Liver (tissue), 9 donors: ENCODE measurements around the gene JAKMIP2. TPM values are rescaled to one million over a fixed set of nuclear protein-coding genes. Genes with fewer than 3 reads are reported as not detected.

Experiments
- DNase-seq: peaks from one replicate; pipeline ENCODE4 v3.0.0-alpha.2; 2017; ENCODE audit warnings: low spot score
- H3K27ac ChIP-seq, 2 donors: one replicate each; pipeline ENCODE4 v1.7.0; 2013; ENCODE audit warnings: inconsistent platforms in 2 of 2, low read length in 2 of 2, control low read depth in 1 of 2, low read depth in 1 of 2, mild to moderate bottlenecking in 1 of 2
- H3K27me3 ChIP-seq, 4 donors: one replicate each; pipeline versions ENCODE4 v1.6.1 to v1.7.0; 2013; ENCODE audit warnings: low read length in 3 of 4, inconsistent platforms in 1 of 4, mild to moderate bottlenecking in 1 of 4, moderate library complexity in 1 of 4; ENCODE audit not compliant: control insufficient read depth in 4 of 4, insufficient read depth in 4 of 4
- H3K36me3 ChIP-seq, 4 donors: one replicate each; pipeline versions ENCODE4 v1.6.1 to v1.7.0; 2013; ENCODE audit warnings: low read length in 3 of 4, mild to moderate bottlenecking in 3 of 4, low read depth in 1 of 4, moderate library complexity in 1 of 4; ENCODE audit not compliant: control insufficient read depth in 4 of 4, insufficient read depth in 3 of 4
- H3K4me1 ChIP-seq, 4 donors: one replicate each; pipeline versions ENCODE4 v1.6.1 to v1.7.0; 2013; ENCODE audit warnings: low read length in 3 of 4, mild to moderate bottlenecking in 3 of 4, moderate library complexity in 1 of 4; ENCODE audit not compliant: control insufficient read depth in 4 of 4, insufficient read depth in 4 of 4
- H3K4me3 ChIP-seq, 3 donors: one replicate each; pipeline versions ENCODE4 v1.6.1 to v1.7.0; 2013; ENCODE audit warnings: low read length in 3 of 3, control low read depth in 1 of 3, low read depth in 1 of 3, mild to moderate bottlenecking in 1 of 3
- H3K9ac ChIP-seq, 2 donors: one replicate each; pipeline ENCODE4 v1.7.0; 2013; ENCODE audit warnings: low read length in 2 of 2, mild to moderate bottlenecking in 2 of 2, moderate library complexity in 2 of 2, control low read depth in 1 of 2, low read depth in 1 of 2
- H3K9me3 ChIP-seq, 4 donors: one replicate each; pipeline versions ENCODE4 v1.6.1 to v1.7.0; 2013; ENCODE audit warnings: low read length in 3 of 4; ENCODE audit not compliant: control insufficient read depth in 4 of 4
- EGR1 ChIP-seq, 2 donors: IDR thresholded peaks; 2 replicates each; pipeline ENCODE4 v1.6.1; 2016 to 2018; ENCODE audit warnings: antibody characterized with exemption in 2 of 2, low read depth in 2 of 2
- FOXA1 ChIP-seq: IDR thresholded peaks from 2 replicates; pipeline ENCODE4 v1.6.1; 2016; ENCODE audit warnings: antibody characterized with exemption
- FOXA2 ChIP-seq: IDR thresholded peaks from 2 replicates; pipeline ENCODE4 v1.6.1; 2016; ENCODE audit warnings: antibody characterized with exemption
- HNF4G ChIP-seq: IDR thresholded peaks from 2 replicates; pipeline ENCODE4 v1.6.1; 2016; ENCODE audit warnings: antibody characterized with exemption
- NR2F2 ChIP-seq: IDR thresholded peaks from 2 replicates; pipeline ENCODE4 v1.6.1; 2016; ENCODE audit warnings: antibody characterized with exemption
- RAD21 ChIP-seq, 2 donors: IDR thresholded peaks; 2 replicates each; pipeline ENCODE4 v1.6.1; 2016; ENCODE audit warnings: antibody characterized with exemption in 2 of 2, mild to moderate bottlenecking in 2 of 2
- REST ChIP-seq: IDR thresholded peaks from 2 replicates; pipeline ENCODE4 v1.6.1; 2016; ENCODE audit warnings: antibody characterized with exemption, mild to moderate bottlenecking
- RXRA ChIP-seq, 2 donors: IDR thresholded peaks; 2 replicates each; pipeline ENCODE4 v1.6.1; 2017 to 2018; ENCODE audit warnings: antibody characterized with exemption in 2 of 2, mild to moderate bottlenecking in 1 of 2
- TAF1 ChIP-seq: conservative IDR thresholded peaks from 2 replicates; pipeline ENCODE4 v1.6.1; 2016; ENCODE audit warnings: antibody characterized with exemption, mild to moderate bottlenecking
- YY1 ChIP-seq: IDR thresholded peaks from 2 replicates; pipeline ENCODE4 v1.6.1; 2016; ENCODE audit warnings: antibody characterized with exemption, mild to moderate bottlenecking
- ZBTB33 ChIP-seq: IDR thresholded peaks from 2 replicates; pipeline ENCODE4 v1.6.1; 2016; ENCODE audit warnings: antibody characterized with exemption
- WGBS: extraction: QIAGEN DNeasy Blood & Tissue Kit; methylation state at CpG from one replicate; pipeline ENCODE4 v1.1.7; 2013; 5-methylcytosine and 5-hydroxymethylcytosine counted together
- polyA plus RNA-seq, 2 donors: library from polyadenylated mRNA; stranded (reverse) in 1 of 2; unstranded in 1 of 2; fragments of 200-250 nt in 1 of 2; fragments of >200 nt in 1 of 2; fragmentation: Nextera tagmentation in 1 of 2; extraction: Ambion mirVana in 1 of 2; gene quantifications; one replicate each; pipeline versions ENCODE4 v1.2.1 to v1.2.3, GENCODE V29; 2013 to 2015
- total RNA-seq, 2 donors: library from RNA; depleted of rRNA; stranded (reverse); fragments of >200 nt; gene quantifications; one replicate each; pipeline ENCODE4 v1.2.3, GENCODE V29; 2014
- TF ChIP-seq, protein P1 (sequence below): fragments of 150-350 bp; IDR thresholded peaks from 2 replicates; pipeline ENCODE4 v1.5.1; 2017; ENCODE audit warnings: improper control_type of control experiment, low read depth, low read length; ENCODE audit not compliant: missing input control
- TF ChIP-seq, protein P2 (sequence below): IDR thresholded peaks from 2 replicates; pipeline ENCODE4 v1.6.1; 2016; ENCODE audit warnings: antibody characterized with exemption
- TF ChIP-seq, protein P3 (sequence below): IDR thresholded peaks from 2 replicates; pipeline ENCODE4 v1.6.1; 2016; ENCODE audit warnings: antibody characterized with exemption
- donor health status: healthy.
- donor health status: healthy.
- donor health status: healthy.
- donor health status: healthy.
- donor health status: healthy.

The JAKMIP2 gene
- total and polyA plus RNA-seq, 4 donors, result 0.06 to 0.38 (median 0.24) TPM

DNA sequence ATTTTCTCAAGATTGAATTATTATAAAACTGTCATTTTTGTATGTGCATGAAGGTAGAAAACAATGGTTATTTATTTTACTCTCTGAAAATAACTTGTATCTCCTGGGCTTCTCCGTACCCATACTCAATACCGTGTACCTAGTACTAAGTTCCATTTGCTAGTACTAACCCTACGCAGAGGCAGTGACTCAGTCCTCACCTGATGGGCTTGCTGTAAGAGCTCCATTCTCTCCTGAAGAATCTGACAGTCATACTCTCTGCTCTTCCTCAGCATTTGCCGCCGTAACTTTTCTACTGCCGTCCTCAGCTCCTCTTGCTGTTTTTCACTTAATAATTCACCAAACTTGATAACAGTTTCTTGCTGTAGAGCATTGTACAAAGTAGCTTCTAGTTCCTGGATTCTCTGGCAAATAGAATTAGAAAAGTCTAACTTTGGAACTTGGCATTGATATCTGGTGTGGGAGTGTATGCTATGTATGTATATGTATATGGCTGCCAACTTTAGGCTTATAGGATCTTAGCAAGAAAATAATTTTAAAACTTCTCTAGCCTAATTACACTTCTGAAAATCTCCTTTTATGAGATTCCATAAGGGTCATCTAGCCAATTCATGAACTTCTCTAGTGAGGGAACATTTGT lies 164.7 kb downstream of the JAKMIP2 start:
- Histone ChIP-seq H3K27me3 (no peaks in the 10 kb centered on the region), H3K9ac (peak overlapping the region in 1 of 2 donors; percentile 56), H3K9me3 (no peaks in the 10 kb centered on the region), H3K27ac (peak overlapping the region in 1 of 2 donors; percentile 54), H3K4me1 (peaks cover 2 to 16% (median 10%) of the 10 kb centered on the region in 4 donors), H3K36me3 (no peaks in the 10 kb centered on the region), H3K4me3 (peak overlapping the region in 1 of 3 donors; percentile 4)
- TF ChIP-seq RXRA (IDR thresholded peaks at IDR 0.05) (no peak), YY1 (no peak), ZBTB33 (no peak), FOXA1 (no peak), RAD21 (IDR thresholded peaks at IDR 0.05) (no peak), NR2F2 (no peak), REST (no peak), TAF1 (no peak)
- TF ChIP-seq, protein P1, sequence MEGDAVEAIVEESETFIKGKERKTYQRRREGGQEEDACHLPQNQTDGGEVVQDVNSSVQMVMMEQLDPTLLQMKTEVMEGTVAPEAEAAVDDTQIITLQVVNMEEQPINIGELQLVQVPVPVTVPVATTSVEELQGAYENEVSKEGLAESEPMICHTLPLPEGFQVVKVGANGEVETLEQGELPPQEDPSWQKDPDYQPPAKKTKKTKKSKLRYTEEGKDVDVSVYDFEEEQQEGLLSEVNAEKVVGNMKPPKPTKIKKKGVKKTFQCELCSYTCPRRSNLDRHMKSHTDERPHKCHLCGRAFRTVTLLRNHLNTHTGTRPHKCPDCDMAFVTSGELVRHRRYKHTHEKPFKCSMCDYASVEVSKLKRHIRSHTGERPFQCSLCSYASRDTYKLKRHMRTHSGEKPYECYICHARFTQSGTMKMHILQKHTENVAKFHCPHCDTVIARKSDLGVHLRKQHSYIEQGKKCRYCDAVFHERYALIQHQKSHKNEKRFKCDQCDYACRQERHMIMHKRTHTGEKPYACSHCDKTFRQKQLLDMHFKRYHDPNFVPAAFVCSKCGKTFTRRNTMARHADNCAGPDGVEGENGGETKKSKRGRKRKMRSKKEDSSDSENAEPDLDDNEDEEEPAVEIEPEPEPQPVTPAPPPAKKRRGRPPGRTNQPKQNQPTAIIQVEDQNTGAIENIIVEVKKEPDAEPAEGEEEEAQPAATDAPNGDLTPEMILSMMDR, result no peak
- TF ChIP-seq, protein P2, sequence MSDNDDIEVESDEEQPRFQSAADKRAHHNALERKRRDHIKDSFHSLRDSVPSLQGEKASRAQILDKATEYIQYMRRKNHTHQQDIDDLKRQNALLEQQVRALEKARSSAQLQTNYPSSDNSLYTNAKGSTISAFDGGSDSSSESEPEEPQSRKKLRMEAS, result no peak
- TF ChIP-seq, protein P3, sequence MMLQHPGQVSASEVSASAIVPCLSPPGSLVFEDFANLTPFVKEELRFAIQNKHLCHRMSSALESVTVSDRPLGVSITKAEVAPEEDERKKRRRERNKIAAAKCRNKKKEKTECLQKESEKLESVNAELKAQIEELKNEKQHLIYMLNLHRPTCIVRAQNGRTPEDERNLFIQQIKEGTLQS, result no peak
- WGBS, result 73% methylated on average over 6 of the region's 6 CpGs
- DNase-seq, result no peak

DNA sequence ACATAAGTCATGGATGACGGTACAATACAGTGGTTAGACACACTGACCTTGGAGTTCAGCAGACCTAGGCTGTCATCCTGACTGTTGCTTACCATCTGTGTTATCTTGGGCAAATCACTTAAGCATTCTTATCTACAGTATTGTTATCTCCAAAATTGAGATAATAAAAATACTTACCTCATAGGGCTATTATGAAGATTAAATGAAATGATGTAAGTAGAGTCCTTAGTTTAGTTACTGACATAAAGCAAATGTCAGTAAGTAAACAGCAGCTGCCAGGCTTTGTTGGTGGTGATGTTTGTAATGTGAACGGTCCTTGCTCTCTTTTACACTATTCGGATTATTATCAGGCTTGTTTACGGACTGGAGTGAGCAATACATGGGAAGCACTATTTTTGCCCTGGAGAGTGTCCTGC lies 165.3 kb downstream of the JAKMIP2 start:
- 62% methylated on average over 4 of the region's 4 CpGs for WGBS
- H3K9ac ChIP-seq, result no peak overlapping the region
- no peaks in the 10 kb centered on the region for H3K36me3 ChIP-seq
- H3K4me1 ChIP-seq, result peaks cover 2 to 17% (median 12%) of the 10 kb centered on the region in 4 donors
- no peak for DNase-seq
- no peak for TF ChIP-seq EGR1 (IDR thresholded peaks at IDR 0.05; ENCODE audit: low read depth in 2 of 2)
- no peak for TF ChIP-seq ZBTB33
- TF ChIP-seq FOXA1, result no peak
- no peak for TF ChIP-seq RAD21 (IDR thresholded peaks at IDR 0.05)
- no peak for TF ChIP-seq RXRA (IDR thresholded peaks at IDR 0.05)
- TF ChIP-seq REST, result no peak
- TF ChIP-seq TAF1, result no peak
- no peak for TF ChIP-seq HNF4G
- TF ChIP-seq FOXA2, result no peak
- H3K27me3 ChIP-seq, result no peaks in the 10 kb centered on the region
- no peaks in the 10 kb centered on the region for H3K9me3 ChIP-seq
- H3K4me3 ChIP-seq, result no peak overlapping the region
- H3K27ac ChIP-seq, result no peak overlapping the region
